ENCODE data around the gene TIMP2. TPM values are rescaled to one million over a fixed set of nuclear protein-coding genes. Genes with fewer than 3 reads are reported as not detected.

TIMP2 gene
- total and polyA plus RNA-seq, 2 of the 13 experiments (the other 11 are each of a cell fraction or from before 2014, with no cell fraction given): 3.8 to 8.5 TPM

DNA sequence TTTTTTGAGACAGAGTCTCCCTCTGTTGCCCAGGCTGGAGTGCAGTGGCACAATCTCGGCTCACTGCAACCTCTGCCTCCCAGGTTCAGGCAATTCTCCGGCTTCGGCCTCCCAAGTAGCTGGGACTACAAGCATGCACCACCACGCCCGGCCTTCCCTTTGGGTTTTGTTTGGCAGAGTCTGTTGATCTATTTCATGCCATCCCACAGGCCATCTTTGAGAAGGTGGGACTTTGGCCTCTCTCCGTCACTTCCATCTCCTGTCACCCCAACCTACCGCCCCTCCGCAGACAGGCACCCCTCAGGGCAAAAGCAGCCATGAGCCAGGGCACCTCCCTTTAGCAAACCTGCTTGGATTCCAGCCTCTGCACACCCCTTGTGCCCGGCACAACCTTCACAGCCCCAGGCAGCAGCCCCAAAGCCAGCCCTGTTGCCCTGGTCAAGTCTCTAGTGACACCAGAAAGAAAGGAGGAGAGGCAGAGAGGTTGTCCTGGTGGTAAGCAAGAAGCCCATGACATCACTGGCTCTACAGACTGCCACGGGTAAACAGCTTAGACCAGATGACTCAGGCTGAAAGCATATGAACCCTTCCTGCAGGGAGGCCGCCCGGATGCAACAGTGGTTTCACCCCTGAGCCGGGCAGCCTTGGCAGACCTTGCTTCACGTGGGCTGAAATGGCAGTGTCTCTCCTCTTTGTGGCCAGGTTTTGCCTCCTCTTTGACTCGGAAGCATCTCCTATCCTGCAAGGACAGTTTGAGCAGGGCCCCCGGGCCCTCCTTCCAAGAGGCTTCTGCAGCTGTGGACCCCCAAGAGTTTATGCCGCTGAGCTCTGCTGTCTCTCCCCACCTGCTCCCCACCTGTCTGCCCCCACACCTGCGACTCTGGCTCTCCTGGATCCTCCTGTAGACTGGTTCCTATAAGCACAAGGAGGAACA, 8.1 kb upstream of the TIMP2 start (continued):
- TF ChIP-seq HDAC1 (CRISPR knock-in tag; IDR thresholded peaks at IDR 0.05) (peak; percentile 74), KDM5B (CRISPR knock-in tag; IDR thresholded peaks at IDR 0.05; ENCODE audit: borderline replicate concordance) (peak; percentile 8; the same call in 1 of the 2 replicates), NFATC3 (CRISPR knock-in tag; IDR thresholded peaks at IDR 0.05) (0 out of 2 replicates have a peak, but pooled peaks have one; percentile 55), ZBTB43 (CRISPR knock-in tag; conservative IDR thresholded peaks at IDR 0.05) (0 out of 2 replicates have a peak, but pooled peaks have one; percentile 51), SSRP1 (CRISPR knock-in tag; IDR thresholded peaks at IDR 0.05) (peak; percentile 80; the same call in 1 of the 2 replicates), ZNF205 (CRISPR knock-in tag; IDR thresholded peaks at IDR 0.05) (0 out of 2 replicates have a peak, but pooled peaks have one; percentile 45), KDM3A (CRISPR knock-in tag; IDR thresholded peaks at IDR 0.05; ENCODE audit: low read depth) (peak; percentile 33; the same call in 1 of the 2 replicates), ZNF660 (CRISPR knock-in tag; IDR thresholded peaks at IDR 0.05; ENCODE audit: borderline replicate concordance, low read depth) (no peak), TFAP4 (IDR thresholded peaks at IDR 0.05; ENCODE audit: borderline replicate concordance, low read depth) (peak; percentile 83; the same call in 1 of the 2 replicates), ZNF12 (CRISPR knock-in tag; IDR thresholded peaks at IDR 0.05) (no peak; the same call in 1 of the 2 replicates), MLLT10 (CRISPR knock-in tag; IDR thresholded peaks at IDR 0.05) (no peak), ZMAT3 (CRISPR knock-in tag; conservative IDR thresholded peaks at IDR 0.05) (0 out of 2 replicates have a peak, but pooled peaks have one; percentile 48), CBX2 (IDR thresholded peaks at IDR 0.05; ENCODE audit: low read depth, low read length) (no peak), CBX2 (CRISPR knock-in tag; IDR thresholded peaks at IDR 0.05; ENCODE audit: low read depth) (no peak), ZNF547 (CRISPR knock-in tag; IDR thresholded peaks at IDR 0.05) (0 out of 2 replicates have a peak, but pooled peaks have one; percentile 6)
- TF ChIP-seq, protein P1, sequence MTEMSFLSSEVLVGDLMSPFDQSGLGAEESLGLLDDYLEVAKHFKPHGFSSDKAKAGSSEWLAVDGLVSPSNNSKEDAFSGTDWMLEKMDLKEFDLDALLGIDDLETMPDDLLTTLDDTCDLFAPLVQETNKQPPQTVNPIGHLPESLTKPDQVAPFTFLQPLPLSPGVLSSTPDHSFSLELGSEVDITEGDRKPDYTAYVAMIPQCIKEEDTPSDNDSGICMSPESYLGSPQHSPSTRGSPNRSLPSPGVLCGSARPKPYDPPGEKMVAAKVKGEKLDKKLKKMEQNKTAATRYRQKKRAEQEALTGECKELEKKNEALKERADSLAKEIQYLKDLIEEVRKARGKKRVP (CRISPR knock-in tag; IDR thresholded peaks at IDR 0.05): peak in 1 of 2 experiments; percentile 56; a peak in 1 of 4 replicates
- TF ChIP-seq, protein P2, sequence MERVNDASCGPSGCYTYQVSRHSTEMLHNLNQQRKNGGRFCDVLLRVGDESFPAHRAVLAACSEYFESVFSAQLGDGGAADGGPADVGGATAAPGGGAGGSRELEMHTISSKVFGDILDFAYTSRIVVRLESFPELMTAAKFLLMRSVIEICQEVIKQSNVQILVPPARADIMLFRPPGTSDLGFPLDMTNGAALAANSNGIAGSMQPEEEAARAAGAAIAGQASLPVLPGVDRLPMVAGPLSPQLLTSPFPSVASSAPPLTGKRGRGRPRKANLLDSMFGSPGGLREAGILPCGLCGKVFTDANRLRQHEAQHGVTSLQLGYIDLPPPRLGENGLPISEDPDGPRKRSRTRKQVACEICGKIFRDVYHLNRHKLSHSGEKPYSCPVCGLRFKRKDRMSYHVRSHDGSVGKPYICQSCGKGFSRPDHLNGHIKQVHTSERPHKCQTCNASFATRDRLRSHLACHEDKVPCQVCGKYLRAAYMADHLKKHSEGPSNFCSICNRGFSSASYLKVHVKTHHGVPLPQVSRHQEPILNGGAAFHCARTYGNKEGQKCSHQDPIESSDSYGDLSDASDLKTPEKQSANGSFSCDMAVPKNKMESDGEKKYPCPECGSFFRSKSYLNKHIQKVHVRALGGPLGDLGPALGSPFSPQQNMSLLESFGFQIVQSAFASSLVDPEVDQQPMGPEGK (CRISPR knock-in tag; IDR thresholded peaks at IDR 0.05): no peak
- TF ChIP-seq, protein P3, sequence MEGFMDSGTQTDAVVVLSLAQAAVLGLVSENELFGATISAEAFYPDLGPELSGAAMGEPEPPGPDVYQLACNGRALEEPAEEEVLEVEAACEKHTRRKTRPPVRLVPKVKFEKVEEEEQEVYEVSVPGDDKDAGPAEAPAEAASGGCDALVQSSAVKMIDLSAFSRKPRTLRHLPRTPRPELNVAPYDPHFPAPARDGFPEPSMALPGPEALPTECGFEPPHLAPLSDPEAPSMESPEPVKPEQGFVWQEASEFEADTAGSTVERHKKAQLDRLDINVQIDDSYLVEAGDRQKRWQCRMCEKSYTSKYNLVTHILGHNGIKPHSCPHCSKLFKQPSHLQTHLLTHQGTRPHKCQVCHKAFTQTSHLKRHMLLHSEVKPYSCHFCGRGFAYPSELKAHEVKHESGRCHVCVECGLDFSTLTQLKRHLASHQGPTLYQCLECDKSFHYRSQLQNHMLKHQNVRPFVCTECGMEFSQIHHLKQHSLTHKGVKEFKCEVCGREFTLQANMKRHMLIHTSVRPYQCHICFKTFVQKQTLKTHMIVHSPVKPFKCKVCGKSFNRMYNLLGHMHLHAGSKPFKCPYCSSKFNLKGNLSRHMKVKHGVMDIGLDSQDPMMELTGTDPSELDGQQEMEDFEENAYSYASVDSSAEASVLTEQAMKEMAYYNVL (CRISPR knock-in tag; IDR thresholded peaks at IDR 0.05; ENCODE audit: borderline replicate concordance): no peak
- TF ChIP-seq, protein P4, sequence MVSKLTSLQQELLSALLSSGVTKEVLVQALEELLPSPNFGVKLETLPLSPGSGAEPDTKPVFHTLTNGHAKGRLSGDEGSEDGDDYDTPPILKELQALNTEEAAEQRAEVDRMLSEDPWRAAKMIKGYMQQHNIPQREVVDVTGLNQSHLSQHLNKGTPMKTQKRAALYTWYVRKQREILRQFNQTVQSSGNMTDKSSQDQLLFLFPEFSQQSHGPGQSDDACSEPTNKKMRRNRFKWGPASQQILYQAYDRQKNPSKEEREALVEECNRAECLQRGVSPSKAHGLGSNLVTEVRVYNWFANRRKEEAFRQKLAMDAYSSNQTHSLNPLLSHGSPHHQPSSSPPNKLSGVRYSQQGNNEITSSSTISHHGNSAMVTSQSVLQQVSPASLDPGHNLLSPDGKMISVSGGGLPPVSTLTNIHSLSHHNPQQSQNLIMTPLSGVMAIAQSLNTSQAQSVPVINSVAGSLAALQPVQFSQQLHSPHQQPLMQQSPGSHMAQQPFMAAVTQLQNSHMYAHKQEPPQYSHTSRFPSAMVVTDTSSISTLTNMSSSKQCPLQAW (CRISPR knock-in tag; IDR thresholded peaks at IDR 0.05): peak; percentile 60
